ENCODE data around the gene SLC25A1. TPM values are rescaled to one million over a fixed set of nuclear protein-coding genes. Genes with fewer than 3 reads are reported as not detected.

The SLC25A1 gene
- total RNA-seq, 1 donor from 2014 or later: 22.2 TPM

- DNase-seq (ENCODE audit: low spot score): no peak
- intact Hi-C loops (cut with DNase I): no loop called here
These were observed 45.7 kb downstream of the SLC25A1 start for GRCh38 chr22:19132693-19133400.

GRCh38 chr22:19132153-19132552 lies 46.4 kb downstream of the SLC25A1 start:
- intact Hi-C loops (cut with DNase I): no loop called here
- no peak for DNase-seq (ENCODE audit: low spot score)

DNA sequence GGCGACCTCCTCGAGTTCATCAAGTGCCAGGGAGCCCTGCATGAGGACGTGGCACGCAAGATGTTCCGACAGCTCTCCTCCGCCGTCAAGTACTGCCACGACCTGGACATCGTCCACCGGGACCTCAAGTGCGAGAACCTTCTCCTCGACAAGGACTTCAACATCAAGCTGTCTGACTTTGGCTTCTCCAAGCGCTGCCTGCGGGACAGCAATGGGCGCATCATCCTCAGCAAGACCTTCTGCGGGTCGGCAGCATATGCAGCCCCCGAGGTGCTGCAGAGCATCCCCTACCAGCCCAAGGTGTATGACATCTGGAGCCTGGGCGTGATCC lies 46.9 kb downstream of the SLC25A1 start:
- DNase-seq (ENCODE audit: low spot score): no peak
- intact Hi-C loops (cut with DNase I): no loop called here

GRCh38 chr22:19130959-19131684 lies 47.4 kb downstream of the SLC25A1 start, which contains the start of gene TSSK2:
Gene TSSK2, plus strand, starts transcription at chr22:19131308. Its CDS starts 92 bp downstream, at chr22:19131400.
- DNase-seq (ENCODE audit: low spot score): no peak
- intact Hi-C loops (cut with DNase I): no loop called here

DNA sequence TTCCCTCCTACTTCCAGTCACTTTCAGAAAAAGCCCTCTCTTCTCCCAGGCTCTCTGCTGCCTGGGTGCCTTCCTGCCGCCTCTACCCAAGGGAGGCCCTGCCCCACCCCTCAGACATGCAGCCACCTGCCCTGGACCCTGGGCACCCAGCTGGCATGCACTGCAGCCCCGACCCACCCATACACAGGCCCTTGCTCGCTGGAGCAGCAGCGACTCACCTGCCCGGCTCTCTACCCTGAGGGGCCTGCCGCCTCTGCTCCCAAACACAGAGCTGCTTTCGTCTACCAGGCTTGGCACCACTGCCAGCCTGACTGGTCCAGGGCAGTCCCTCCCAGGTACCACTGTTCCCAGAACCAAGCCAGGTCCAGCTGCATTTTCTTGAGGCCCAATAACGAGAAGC lies 48.7 kb downstream of the SLC25A1 start:
- intact Hi-C loops (cut with DNase I): loop anchor here (10.0 kb wide), 2 partner anchors 165 to 305 kb away; partner anchors contain the start of genes CLTCL1, HIRA and MRPL40

DNA sequence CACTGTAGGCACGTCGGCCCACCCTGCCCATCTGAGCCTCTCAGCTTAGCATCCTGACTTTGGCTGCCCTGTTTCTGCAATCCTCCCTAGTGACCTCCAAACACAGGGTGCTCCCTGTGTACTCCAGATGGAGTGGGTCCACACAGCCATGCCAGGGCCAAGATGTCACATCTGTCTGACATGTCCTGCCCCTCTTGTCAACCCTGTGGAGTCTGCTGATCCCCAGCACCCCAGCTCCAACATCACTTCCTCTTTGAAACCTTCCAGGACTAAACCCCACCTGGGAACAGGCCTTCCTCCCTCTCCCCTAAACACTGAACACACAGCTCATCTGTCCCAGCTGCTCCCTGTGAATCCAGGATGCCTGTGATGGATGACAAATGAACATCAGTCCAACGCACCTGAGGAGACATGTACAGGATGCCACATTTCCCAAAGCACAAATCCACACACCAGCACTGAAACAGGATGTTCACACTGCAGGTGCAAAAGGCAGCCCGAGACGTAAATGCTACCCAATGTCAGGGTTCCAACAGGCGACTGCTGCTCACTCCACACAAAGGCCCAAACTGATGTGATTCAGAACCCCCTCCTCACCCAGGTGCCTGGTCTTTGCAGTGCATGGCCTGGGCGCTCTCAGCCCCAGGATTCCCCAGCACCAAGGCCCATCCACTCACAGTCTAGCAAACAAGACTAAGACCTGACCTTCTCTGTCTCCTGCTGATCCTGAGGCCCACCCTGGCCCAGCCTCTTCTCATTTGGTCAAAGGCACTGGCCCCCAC lies 49.4 kb downstream of the SLC25A1 start:
- intact Hi-C loops (cut with DNase I): loop anchor here (10.0 kb wide), 2 partner anchors 166 to 306 kb away; partner anchors contain the start of genes CLTCL1, HIRA and MRPL40
- DNase-seq (ENCODE audit: low spot score): no peak

More for the DNA sequence above, 48.7 kb downstream of the SLC25A1 start:
- no peak for DNase-seq (ENCODE audit: low spot score)

GRCh38 chr22:19128009-19128401 lies 50.5 kb downstream of the SLC25A1 start:
- intact Hi-C loops (cut with DNase I): loop anchor here (10.0 kb wide), 2 partner anchors 167 to 307 kb away; partner anchors contain the start of genes CLTCL1, HIRA and MRPL40
- no peak for DNase-seq (ENCODE audit: low spot score)

- intact Hi-C loops (cut with DNase I): loop anchor here (10.0 kb wide), 2 partner anchors 167 to 307 kb away; partner anchors contain the start of genes CLTCL1, HIRA and MRPL40
- no peak for DNase-seq (ENCODE audit: low spot score)
These were observed 51.1 kb downstream of the SLC25A1 start for GRCh38 chr22:19127329-19128008.

DNA sequence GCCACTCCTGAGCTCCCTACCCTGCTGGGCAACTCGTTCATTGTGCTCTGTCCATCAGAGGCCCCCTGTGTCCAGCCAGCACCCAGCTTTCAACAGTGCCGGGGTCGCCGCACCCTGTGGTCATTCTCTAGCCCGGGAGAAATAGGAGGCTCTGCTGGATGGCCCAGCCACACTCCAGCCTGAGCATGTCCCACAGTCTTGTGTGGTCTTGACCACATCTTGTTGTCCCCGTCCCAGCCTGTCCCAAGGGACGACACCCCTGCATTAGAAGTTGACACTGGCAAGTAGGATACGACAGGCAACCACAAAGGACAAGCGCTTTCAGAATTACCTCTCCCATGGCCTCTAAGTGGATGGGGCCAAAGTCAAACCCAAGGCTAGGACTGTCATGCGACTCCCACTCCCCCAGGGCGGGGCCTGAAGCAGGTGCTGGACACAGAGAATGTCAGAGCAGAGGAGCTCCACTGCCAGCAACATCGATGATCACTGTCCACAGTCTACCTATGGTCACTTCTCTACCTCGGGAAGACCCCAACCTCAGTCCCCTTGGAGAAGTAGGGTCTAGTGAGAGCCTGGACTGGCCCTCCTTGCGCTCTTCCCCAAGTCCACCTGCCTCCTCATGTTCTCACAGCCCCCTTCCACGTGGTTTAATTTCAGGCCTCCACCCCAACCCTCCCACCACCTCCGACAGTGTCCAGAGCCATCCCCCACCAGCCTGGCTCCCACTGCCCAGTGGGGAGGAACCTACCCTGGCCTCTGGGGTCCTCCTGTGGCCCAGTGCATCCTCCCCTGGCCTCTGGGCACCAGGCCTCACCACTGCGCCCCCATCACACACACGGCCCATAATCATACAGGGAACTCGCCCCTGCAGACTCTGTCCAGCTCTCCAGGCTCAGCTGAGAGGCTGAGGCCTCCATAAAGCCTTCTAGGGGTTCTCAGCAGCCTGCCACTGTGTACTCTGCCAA lies 51.9 kb downstream of the SLC25A1 start:
- intact Hi-C loops (cut with DNase I): loop anchor here (10.0 kb wide), 2 partner anchors 168 to 308 kb away; partner anchors contain the start of genes CLTCL1, HIRA and MRPL40
- no peak for DNase-seq (ENCODE audit: low spot score)

Other genes starting within 250 kb of the SLC25A1 start
- 3.0 TPM for gene PRODH, start 242.4 kb downstream of the SLC25A1 start, total RNA-seq
- 35.2 TPM for gene DGCR2, start 56.3 kb downstream of the SLC25A1 start, total RNA-seq
- not detected for gene TSSK2, start 47.4 kb downstream of the SLC25A1 start, total RNA-seq
- 11.0 TPM for gene ESS2, start 34.1 kb downstream of the SLC25A1 start, total RNA-seq
- not detected for gene GSC2, start 28.4 kb downstream of the SLC25A1 start, total RNA-seq
- gene CLTCL1, start 113.0 kb upstream of the SLC25A1 start, total RNA-seq: 18.0 TPM

Data from cardiac septum (tissue), 1 donor.